22Rv1 (cell line): ENCODE results near the gene ACE.

Experiments
- ZFX ChIP-seq: fragments of 450-650 bp; IDR thresholded peaks from 2 replicates; pipeline ENCODE4 v1.6.1; 2017; ENCODE audit warnings: antibody characterized with exemption, borderline replicate concordance
- TF ChIP-seq, protein P1 (sequence below): fragments of 450-650 bp; IDR thresholded peaks from 2 replicates; pipeline ENCODE4 v1.5.1; 2017; ENCODE audit warnings: mild to moderate bottlenecking

GRCh38 chr17:63495491-63495890 lies 18.6 kb downstream of the ACE start:
- TF ChIP-seq, protein P1, sequence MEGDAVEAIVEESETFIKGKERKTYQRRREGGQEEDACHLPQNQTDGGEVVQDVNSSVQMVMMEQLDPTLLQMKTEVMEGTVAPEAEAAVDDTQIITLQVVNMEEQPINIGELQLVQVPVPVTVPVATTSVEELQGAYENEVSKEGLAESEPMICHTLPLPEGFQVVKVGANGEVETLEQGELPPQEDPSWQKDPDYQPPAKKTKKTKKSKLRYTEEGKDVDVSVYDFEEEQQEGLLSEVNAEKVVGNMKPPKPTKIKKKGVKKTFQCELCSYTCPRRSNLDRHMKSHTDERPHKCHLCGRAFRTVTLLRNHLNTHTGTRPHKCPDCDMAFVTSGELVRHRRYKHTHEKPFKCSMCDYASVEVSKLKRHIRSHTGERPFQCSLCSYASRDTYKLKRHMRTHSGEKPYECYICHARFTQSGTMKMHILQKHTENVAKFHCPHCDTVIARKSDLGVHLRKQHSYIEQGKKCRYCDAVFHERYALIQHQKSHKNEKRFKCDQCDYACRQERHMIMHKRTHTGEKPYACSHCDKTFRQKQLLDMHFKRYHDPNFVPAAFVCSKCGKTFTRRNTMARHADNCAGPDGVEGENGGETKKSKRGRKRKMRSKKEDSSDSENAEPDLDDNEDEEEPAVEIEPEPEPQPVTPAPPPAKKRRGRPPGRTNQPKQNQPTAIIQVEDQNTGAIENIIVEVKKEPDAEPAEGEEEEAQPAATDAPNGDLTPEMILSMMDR = no peak
- TF ChIP-seq ZFX = no peak
